GM18873 (cell line): ENCODE results near the gene RBM44.
"Not testable (repeated sequence)": the region's sequence is repeated elsewhere in the genome, so short reads cannot be mapped to it uniquely, and the experiment has no call there.

Source experiments
- ATAC-seq: cut with Tn5 transposase; IDR thresholded peaks from one replicate; pipeline ENCODE4 v1.9.1; 2021; ENCODE audit warnings: mild to moderate bottlenecking, moderate library complexity, moderate number of reproducible peaks; ENCODE audit not compliant: unreplicated experiment, low FRiP score

The RBM44 gene, protein sequence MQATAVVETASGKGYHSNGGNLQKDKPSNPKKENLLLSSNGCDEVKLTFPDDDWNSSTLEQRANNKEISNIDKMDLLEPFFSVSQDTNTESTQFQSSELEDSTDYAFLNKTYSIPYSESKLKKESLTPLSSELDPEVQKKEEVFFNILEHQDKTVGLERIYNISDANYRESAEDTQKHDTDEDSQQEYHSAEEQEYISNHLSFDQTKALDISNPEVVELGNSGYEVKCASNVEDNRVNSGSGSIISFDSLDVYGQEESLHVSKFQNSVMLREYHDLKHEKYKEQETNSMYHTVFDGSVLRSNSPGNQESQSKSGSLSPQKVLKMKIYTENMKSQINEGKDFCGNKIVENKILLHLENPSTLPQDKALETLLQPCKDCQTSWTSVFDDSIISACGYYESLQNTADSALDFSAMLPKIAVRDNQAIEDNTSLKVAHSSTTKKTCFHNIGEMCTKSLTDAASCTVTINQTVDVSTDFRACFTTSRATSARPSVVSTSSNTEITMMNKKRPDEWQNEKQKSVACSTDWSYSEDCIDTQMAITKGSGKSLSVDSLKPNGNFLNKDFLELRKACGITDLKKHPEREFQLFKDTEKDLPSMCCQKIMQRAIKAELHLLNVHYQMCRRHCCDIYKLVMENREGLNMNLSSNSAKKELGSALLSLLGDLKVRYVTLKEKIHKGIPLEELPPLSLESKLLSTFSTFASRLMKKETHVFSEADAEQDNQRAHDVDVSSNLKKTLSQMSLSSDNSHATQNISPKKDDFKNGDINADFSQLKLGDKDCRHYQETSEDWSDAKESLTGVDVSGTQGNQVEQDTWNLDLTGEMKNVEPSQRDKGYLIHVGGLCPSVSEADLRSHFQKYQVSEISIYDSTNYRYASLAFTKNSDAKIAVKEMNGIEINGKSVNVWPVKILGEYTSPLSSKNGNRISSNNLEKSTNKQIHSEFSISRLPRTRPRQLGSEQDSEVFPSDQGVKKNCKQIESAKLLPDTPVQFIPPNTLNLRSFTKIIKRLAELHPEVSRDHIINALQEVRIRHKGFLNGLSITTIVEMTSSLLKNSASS

DNA sequence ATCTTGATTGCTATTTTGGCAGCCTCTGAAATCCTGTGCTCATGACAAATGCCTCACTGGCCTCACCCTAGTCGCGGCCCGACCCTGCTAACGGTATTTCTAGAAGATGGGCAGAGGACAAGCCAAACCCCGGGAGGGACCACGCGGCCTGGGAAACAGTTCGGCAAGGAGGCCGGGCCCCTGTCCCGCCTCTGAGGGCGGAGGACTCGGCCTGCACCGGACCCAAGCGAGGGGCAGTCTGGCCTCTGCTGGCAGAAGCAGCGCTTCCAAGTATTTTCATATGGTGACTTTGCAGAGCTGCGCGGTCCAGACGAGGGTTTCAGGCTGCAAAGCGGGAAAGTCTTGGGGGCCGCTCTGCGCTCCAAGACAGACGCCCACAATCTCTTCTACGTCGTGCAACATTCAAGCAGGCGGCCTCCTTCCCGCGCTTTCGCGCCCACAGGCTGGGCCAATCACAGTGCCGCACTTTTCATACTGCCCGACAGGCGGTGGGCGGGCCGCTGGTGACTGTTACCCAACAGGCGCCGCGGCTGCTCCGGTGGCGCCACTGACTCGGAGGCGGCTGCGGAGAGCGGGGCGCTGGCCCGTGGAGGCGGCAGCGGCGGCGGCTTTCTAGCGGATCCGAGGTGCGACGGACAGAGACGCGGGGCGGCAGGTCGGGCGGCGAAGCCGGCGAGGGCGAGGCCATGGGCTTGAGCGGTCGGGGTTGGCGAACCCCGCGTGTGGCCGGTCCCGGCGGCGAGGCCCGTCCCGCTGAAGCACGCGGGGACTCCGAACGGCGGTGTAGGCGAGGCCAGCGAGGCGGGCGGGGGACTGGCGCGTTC is at the start of gene RBM44:
RBM44 (plus strand) TSS at position 544 of the 824 bp plus-strand sequence. CDS start 14,831 bp downstream, outside the sequence.
- ATAC-seq: no peak

DNA sequence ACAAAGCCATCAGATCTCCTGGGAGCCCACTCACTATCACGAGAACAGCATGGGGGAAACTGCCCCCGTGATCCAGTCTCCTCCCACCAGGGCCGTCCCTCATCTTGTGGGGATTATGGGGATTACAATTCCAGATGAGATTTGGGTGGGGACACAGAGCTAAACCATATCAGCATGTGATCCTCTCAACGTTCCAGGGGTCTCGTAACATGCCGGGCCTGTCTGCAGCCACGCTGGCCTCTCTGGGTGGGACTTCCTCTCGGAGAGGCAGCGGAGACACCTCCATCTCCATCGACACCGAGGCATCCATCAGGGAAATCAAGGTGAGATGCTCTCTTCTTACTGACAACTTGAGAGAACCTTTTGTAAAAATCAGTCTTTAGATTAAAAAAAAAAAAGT is 49.6 kb upstream of the RBM44 start:
- ATAC-seq: no peak

DNA sequence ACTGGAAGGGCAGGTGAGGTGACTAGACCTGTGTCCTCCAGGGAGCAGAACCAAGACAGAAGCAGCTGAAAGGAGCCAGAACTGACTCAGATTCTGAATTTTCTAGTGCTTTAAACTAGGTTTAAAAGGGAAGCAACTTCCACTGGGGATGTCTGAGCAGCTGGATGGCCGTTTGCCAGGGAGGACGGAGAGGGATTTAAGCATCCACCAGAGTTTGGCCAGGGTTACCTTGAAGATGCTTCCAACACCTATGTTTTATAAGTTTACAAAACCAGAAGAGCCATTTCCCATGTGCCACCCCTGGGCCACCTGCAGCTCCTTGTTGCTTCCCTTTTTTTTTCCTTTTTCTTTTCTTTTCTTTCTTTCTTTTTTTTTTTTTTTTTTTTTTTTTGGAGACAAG is 48.6 kb upstream of the RBM44 start:
- ATAC-seq: no peak

DNA sequence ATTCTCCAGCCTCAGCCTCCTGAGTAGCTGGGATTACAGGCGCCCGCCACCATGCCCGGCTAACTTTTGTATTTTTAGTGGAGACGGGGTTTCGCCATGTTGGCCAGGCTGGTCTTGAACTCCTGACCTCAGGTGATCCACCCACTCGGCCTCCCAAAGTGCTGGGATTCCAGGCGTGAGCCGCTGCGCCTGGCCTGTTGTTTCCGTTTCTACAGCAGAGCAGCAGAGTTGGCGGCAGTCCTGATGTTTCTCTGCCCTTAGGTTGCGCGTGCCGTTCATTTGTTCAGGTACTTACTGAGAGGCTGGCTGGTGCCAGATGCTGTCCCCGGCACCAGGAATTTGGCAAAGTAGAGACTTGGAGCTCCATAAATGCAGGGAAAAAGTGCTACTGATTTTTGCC is 48.1 kb upstream of the RBM44 start:
- not testable (repeated sequence) for ATAC-seq

DNA sequence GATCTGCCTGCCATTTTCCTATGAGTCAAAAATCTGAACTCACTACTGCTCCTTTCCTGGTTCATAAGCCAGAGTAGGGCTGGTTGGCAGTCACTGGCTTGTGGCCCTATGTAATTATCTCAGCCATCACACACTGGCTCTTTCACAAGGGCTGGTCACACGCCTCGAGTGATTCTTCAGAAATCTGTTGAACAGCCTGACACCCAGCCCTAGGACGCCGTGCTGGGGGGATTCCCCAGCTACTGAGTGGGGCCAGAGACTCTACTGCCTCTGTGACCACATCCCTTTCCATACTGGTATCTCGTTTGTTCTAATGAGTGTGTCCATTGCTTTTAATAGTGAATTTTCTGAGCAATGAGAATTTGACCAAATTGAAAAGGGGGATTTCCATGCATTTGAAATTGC is 45.8 kb upstream of the RBM44 start:
- peak; percentile 96 for ATAC-seq

DNA sequence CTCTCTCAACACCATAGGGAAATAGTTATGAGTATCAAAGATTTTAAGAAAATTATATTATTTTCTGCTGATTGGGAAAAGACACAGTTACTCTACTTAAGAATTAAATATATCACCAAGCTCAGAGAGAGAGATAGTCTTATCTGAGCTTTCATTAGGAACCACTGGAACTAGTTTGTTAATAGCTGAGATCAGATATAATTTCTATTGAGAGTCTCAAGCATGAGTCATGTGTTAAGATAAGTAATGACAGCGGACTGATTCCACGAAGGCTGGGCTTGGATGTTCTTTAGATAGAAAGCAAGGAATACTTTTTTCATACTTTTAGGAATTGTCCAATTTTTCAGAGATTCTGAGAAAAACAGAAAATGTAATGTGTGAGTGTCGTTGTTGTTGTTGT is 44.4 kb upstream of the RBM44 start:
- ATAC-seq: no peak

DNA sequence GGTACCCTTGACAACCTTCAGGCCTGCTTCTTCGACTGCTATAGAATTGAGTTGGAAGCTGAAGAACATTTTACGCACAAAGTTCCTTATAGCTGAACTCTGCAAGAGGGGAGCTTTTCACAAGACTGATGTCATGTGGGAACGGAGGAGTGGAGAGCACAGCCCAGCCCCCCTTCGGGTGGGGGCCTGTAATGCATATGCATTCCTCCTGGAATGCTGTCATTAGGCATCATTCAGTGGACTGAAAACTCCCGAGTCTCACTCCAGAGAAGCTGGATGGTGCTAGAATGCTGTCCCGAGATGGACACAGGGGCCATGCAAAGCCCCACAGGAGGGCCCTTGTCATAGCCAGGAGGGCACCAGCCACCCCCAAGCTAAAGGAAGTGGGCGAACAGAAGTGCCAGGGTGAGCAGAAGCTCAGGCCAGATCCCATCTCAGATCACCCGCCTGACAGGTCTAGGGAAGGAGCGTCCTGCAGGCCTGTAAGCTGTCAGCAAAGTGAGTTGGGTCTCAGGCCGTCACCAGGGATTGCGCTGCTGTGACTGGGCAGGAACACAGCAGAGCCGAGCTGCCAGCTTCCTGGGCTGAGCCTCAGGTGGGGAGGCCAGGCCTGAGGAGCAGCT is 43.8 kb upstream of the RBM44 start:
- ATAC-seq: no peak

DNA sequence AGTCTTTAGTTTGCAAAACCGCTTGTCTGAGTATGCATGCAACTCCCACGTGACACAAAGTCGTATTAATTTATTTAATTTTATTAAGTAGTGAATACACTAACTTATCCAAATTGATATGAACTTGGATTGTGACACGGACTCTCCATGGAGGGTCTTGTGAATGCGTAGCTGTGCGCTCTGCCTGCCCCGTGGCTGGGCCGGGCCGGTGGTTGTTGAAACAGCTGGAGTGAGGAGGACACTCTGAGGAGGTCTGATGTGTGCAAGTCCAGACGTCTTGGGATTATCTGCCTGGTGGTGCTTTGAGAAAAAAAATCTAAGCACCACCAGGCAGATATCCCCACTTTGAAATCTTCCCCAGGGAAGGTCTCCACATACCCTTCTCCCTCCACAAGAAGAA is 41.0 kb upstream of the RBM44 start:
- ATAC-seq: no peak

DNA sequence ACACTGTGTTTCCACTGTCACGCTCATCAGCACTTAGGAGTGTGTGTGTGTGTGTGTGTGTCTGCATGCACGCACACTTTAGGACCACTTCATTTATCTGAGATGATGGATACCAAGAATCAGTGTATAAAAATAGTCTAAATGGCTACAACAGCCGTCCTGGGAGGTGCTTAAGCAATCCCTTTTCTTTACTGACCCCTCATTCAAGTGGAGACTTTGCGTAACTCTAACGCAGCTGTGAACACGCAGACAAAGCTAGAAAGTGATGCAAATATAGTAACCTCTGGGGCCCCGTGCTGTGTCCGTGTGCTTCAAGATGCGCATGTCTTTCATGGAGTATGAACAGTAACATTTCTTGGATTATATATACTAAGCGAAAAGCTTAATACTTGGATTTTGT is 40.4 kb upstream of the RBM44 start:
- ATAC-seq: no peak

DNA sequence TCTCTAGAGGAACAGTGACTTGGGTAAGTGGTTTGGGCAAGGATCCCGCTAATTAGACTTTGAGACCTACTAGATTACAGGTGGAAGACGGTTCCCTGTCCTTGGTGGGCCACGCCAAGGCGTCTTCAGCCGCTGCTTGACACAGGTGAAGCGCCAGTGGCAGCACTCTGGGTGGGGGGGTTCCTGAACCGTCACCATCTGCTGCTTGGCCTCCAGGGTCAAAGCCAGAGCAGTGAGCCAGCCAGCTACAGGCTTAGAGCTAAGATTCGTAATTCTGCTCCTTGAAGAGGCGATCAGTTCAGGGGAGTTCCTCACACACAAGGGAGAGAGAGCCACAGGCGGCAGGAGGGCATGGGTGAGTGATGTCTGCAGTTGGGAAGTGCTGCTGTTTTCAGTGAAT is 39.4 kb upstream of the RBM44 start:
- ATAC-seq: no peak

DNA sequence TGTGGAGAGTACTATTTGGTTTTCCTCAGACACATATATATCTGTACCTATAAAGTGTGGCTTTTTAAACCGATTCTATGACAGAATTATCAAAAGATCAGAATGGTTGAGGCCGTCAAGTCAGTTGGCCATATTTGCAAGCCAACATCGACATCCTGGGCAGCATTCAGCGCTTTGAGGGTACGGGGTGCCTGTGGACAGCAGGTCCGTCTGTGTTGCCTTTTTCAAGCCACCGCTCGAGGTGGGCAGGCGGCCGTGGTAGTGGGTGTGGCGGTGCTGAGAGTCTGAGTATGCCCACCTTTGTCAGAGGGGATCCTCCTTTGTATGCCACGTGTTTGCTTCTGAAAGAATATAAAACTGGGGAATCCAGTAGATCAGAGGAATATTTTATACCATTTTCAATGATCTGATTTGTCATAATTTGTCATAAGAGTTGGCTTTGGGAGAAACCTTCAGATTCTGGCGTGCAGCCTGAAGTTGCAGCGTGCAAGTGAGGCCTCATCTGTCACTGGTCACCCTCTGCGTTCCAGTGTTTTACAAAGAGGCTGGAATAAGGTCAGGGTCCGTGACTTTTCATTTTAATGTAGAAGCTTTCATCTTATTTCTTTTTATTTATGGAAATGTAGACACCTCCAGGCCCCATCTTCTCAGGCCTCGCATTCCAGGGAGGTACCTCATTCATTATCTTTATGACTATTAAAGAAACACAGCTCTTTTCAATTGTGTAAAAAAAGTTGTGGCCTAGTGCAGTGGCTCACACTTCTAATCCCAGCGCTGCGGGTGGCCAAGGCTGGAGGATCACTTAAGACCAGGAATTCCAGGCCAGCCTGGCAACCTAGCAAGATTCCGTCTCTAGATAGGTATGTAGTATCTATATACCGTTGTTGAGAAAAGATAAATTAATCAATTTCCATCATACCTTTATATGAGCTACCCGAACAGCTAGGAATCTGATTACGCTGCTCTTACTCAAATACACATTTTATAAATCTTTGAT is 37.8 kb upstream of the RBM44 start:
- no peak for ATAC-seq

DNA sequence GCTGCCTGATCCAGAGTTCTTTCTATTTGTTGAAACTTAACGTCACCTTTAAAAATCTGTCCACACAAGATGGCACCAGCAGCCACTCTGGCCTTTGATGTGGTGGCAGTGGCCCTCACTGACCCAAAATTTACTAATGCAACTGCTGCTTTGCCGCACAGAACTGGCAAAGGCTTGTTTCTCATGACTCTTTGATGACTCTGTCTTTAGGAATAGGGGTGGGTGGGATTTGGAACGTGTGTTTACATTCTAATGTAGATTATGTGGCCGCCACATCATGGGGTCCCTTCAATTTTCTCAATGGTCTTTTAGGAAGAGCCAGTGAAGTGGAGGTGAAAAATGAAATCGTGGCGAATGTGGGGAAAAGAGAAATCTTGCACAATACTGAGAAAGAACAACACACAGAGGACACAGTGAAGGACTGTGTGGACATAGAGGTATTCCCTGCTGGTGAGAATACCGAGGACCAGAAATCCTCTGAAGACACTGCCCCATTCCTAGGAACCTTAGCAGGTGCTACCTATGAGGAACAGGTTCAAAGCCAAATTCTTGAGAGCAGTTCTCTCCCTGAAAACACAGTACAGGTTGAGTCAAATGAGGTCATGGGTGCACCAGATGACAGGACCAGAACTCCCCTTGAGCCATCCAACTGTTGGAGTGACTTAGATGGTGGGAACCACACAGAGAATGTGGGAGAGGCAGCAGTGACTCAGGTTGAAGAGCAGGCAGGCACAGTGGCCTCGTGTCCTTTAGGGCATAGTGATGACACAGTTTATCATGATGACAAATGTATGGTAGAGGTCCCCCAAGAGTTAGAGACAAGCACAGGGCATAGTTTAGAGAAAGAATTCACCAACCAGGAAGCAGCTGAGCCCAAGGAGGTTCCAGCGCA is 36.0 kb upstream of the RBM44 start:
- not testable (repeated sequence) for ATAC-seq

DNA sequence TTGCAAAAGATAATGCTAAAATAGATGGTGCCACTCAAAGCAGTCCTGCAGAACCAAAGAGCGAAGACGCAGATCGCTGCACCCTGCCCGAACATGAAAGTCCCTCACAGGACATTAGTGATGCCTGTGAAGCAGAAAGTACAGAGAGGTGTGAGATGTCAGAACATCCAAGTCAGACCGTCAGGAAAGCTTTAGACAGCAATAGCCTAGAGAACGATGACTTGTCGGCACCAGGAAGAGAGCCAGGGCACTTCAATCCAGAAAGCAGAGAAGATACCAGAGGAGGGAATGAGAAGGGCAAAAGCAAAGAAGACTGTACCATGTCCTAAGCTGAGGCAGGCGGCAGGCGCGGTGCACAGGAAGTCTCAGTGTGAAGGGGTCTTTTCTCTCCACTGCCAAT is 34.8 kb upstream of the RBM44 start:
- ATAC-seq: no peak

DNA sequence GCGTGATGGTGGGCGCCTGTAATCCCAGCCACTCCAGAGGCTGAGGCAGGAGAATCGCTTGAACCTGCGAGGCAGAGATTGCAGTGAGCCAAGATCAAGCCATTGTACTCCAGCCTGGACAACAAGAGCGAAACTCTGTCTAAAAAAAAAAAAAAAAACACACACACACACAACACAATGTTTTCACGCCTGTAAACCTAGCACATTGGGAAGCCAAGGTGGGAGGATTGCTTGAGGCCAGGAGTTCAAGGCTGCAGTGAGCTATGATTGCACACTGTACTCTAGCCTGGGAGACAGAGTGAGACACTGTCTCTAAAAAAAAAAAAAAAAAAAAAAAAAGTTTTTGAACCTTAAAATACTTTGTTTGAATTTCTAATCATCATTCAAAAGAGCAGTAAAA is 33.5 kb upstream of the RBM44 start:
- ATAC-seq: not testable (repeated sequence)

DNA sequence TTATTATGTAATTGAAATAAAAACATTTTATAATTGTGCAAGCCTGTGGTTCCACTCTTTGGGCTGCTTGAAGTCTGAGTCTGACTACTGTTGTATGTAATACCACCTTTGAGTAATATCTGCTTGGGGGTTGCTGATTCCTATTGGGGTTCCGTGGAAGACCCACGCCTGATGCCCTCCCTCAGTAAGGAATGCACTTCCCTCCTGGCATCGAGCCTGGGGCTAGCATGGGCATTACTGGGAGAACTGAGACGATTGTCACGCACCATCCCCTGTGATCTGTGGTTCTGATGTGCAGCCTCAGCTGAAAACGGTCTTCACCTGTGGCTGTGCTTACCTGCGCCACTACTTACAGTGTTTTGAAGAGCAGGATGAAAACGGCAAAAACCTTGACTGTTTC is 32.7 kb upstream of the RBM44 start:
- ATAC-seq: no peak

DNA sequence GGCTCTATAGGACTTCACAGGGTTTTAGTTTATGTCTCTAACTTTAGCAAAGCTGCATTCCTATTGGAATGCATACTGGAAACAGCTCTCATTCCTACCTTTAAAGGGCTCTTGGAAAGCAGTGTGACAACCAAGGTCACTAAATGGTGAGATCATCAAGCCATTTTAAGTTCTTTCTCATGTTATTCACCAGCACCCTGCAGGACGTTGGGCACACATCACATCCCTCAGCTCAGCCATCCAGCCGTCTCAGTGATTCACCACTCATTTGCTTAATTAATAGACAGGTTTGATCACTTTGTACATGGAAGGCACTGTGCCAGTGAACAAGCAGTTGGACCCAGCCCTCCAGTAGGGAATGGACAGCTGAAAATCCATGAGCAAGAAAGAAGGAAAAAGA is 32.2 kb upstream of the RBM44 start:
- no peak for ATAC-seq

DNA sequence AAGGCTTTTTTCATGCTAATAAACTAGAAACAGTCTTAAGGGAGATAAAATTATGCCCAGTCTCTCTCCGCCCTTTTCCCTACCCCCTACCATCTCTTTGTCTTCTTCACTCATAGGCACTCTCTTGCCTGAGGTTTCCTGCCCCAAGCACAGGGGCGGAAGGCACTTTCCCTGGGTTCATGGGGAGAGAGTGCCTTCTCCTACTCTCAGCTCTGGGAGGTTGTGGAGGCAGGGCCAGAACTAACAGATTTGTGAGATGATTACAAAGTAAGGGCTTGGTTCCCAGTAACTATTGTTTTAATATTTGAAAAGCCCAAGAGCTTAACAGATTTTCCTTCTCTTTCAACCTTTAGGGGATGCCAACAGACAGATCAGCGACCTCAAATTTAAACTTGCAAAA is 26.1 kb upstream of the RBM44 start:
- no peak for ATAC-seq

DNA sequence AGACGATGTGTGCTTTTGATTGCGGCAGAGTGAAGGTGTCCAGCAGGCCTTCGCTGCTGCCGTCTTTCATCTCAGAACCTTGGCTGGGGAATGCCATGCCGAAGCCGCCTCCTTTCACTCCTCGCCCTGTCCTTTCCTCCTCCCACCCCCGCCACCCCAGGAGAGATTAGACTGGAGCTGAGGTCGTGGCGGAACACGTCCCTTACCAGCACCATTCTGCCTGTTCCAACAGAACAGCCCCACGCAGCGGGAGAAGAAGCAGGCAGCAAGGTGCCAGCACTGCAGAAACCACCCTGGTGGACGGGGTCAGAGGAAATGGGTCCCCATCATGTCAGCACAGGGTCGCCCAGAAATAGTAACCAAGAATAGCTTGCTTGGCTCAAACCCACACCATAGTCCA is 24.8 kb upstream of the RBM44 start:
- ATAC-seq: no peak
